LNCaP clone FGC (cell line): ENCODE measurements around the gene EGFL8.

Experiments
- DNase-seq: peaks from one replicate; pipeline ENCODE4 v3.0.0-alpha.2; 2011; ENCODE audit warnings: low read depth
- H3K4me3 ChIP-seq: 2 replicates; pipeline ENCODE4 v1.5.1; 2011; ENCODE audit warnings: mild to moderate bottlenecking, low read depth, low read length, control low read depth
- CTCF ChIP-seq: IDR thresholded peaks from 2 replicates; pipeline ENCODE4 v1.5.1; 2012; ENCODE audit warnings: mild to moderate bottlenecking; ENCODE audit not compliant: control insufficient read depth, insufficient read depth; ENCODE audit errors: extremely low read depth

The EGFL8 gene

DNA sequence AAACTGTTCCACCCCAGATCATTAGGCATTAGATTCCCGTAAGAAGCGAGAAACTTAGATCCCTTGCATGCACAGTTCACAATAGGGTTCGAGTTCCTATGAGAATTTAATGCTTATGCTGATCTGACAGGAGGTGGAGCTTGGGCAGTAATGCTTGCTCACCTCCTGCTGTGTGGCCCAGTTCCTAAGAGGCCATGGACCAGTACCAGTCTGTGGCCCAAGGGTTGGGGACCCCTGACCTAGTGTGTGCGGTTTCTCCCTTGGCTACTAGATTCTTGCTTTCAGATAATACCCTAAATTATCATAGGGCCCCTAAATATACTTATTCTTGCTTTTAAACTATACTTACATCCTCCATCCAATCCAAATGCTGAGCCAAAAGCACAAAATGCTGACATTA lies 30.0 kb downstream of the EGFL8 start:
- TF ChIP-seq CTCF, result no peak
- H3K4me3 ChIP-seq, result no peak overlapping the region
- DNase-seq, result no peak

GRCh38 chr6:32194825-32195651 lies 30.6 kb downstream of the EGFL8 start:
- peak overlapping the region; percentile 67 for H3K4me3 ChIP-seq
- TF ChIP-seq CTCF, result peak; percentile 63
- peak; percentile 27 for DNase-seq

- peak; percentile 97 for DNase-seq
- TF ChIP-seq CTCF, result no peak
- H3K4me3 ChIP-seq, result peak overlapping the region; percentile 89
Measured at GRCh38 chr6:32195652-32195901, 31.2 kb downstream of the EGFL8 start.

- no peak for DNase-seq
- H3K4me3 ChIP-seq, result peak overlapping the region; percentile 89
- no peak for TF ChIP-seq CTCF
Measured at GRCh38 chr6:32195902-32196681, 31.7 kb downstream of the EGFL8 start.

GRCh38 chr6:32196682-32197616 lies 32.6 kb downstream of the EGFL8 start:
- TF ChIP-seq CTCF, result no peak
- H3K4me3 ChIP-seq, result peak overlapping the region; percentile 89
- DNase-seq, result no peak

DNA sequence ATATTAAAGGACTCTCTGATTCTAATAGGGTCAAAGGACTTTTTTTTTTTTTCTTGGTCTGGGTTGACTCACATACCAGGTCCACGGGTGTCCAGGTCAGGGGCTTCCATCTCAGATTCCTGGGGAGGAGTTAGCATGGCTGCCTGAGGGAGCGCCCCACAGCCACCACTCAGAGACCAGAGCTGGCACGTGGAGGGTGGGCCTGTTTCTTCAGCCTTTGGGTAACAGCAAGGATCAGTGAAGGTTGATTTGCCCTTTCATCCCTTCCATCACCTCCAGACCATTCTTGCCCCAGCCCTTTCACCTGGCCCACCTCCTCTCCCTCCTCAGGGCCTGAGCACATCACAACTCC lies 33.9 kb downstream of the EGFL8 start:
- DNase-seq, result no peak
- H3K4me3 ChIP-seq, result no peak overlapping the region
- TF ChIP-seq CTCF, result no peak
